Measurements from ENCODE around the gene SFTA2.
A peak's percentile ranks its signal among the peaks of the same experiment; 100 is the strongest.

SFTA2 gene

DNA sequence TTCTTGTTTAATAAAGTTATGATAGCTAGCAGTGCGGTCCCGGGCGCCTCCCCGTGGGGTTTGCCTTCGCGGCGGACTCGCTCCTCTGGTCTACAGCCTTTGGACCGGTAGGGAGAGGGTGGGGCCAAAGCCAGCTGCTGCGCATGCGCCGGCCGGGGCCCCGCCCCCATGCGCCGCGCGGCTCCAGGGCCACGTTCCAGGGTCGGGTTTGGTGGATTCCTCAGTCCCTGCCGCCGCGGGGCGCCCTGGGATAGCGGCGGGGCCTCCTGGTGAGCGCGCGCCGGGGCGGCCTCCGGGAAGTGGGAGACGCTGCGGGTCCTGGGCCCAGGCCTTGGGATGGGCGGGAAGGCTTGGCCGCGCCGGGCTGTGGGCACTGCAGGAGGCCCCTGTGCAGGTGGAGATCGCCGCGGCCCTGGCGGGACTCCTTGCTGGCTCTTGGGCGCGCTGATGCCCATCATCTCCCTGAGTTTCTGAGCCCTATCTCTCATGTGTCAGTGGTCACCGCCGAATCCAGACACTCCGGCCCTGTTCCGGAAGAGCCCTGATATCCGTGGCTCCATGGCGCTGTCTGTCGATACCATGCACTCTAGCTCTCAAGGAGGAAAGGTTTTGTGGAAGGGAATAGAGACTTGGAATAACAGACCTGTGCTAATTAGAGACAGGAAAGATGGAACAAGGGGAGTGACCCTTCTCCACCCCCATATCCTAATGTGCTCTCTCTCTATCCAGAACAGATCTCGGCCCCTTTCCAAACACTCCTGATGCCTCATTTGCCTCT, 17.7 kb downstream of the SFTA2 start, which contains the start of gene VARS2 (continued):
- no peak for TF ChIP-seq ZNF416 (tag by site-specific recombination; IDR thresholded peaks at IDR 0.05)
- no peak for TF ChIP-seq ZNF521 (tag by site-specific recombination; IDR thresholded peaks at IDR 0.05)
- TF ChIP-seq ZNF350 (tag by site-specific recombination; IDR thresholded peaks at IDR 0.05), result no peak
- TF ChIP-seq ZNF174 (tag by site-specific recombination; IDR thresholded peaks at IDR 0.05), result no peak
- peak; percentile 65; the same call in 1 of the 2 replicates for TF ChIP-seq ZNF596 (tag by site-specific recombination; IDR thresholded peaks at IDR 0.05)
- no peak for TF ChIP-seq ZFP37 (tag by site-specific recombination; IDR thresholded peaks at IDR 0.05)
- peak; percentile 88 for TF ChIP-seq ZXDB (tag by site-specific recombination; IDR thresholded peaks at IDR 0.05)
- 0 out of 2 replicates have a peak, but pooled peaks have one; percentile 14 for TF ChIP-seq ZNF677 (tag by site-specific recombination; IDR thresholded peaks at IDR 0.05)
- no peak for TF ChIP-seq ZBTB21 (tag by site-specific recombination; IDR thresholded peaks at IDR 0.05)
- TF ChIP-seq ZNF341 (tag by site-specific recombination; IDR thresholded peaks at IDR 0.05; ENCODE audit: low read depth), result no peak
- no peak for TF ChIP-seq ZNF16 (tag by site-specific recombination; IDR thresholded peaks at IDR 0.05; ENCODE audit: low read depth)

DNA sequence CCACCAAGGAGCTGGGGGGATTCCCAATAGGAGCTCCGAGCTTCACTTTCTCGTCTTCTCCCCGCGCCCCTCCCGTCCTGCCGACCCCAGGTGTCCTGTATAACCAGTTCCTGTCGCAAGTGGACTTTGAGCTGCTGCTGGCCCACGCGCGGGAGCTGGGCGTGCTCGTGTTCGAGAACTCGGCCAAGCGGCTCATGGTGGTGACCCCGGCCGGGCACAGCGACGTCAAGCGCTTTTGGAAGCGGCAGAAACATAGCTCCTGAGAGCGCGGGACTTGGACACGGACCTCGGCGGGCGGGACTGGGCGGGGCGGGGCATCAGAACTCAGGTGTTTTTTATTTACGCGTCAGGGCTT, 18.3 kb downstream of the SFTA2 start:
- no peak overlapping the region; the same call in 1 of the 2 replicates for H3K27ac ChIP-seq (ENCODE audit: extremely low read depth, low read depth, low read length)
- peaks cover 6% of the 10 kb centered on the region for H3K4me1 ChIP-seq (ENCODE audit: control insufficient read depth, insufficient read depth, low read length)
- peaks cover 24 to 79% of the 10 kb centered on the region in 2 experiments for H3K36me3 ChIP-seq (ENCODE audit: control insufficient read depth in 2 of 2, insufficient read depth in 1 of 2, low read length in 2 of 2)
- POLR2A ChIA-PET, result interaction anchor here (0.7 to 2.9 kb wide), 17 partner anchors 9 to 342 kb away, joined by 3 to 24 read pairs (median 3); partner anchors contain the start of genes ABCF1, DDR1, FLOT1 and IER3
- H3K4me3 ChIP-seq (ENCODE audit: low read depth, low read length), result no peak overlapping the region
- CTCF ChIA-PET, result interaction anchor here (0.6 to 9.9 kb wide), 22 partner anchors 11 to 316 kb away, joined by 3 to 206 read pairs (median 5); no protein-coding TSS in a partner anchor
- no peaks in the 10 kb centered on the region for H3K9me3 ChIP-seq (ENCODE audit: control insufficient read depth, insufficient read depth, low read depth, low read length)
- TF ChIP-seq ZNF132 (tag by site-specific recombination; IDR thresholded peaks at IDR 0.05; ENCODE audit: borderline replicate concordance), result no peak
- TF ChIP-seq ZFP3 (tag by site-specific recombination; IDR thresholded peaks at IDR 0.05; ENCODE audit: low read depth), result no peak
- TF ChIP-seq, protein P1, sequence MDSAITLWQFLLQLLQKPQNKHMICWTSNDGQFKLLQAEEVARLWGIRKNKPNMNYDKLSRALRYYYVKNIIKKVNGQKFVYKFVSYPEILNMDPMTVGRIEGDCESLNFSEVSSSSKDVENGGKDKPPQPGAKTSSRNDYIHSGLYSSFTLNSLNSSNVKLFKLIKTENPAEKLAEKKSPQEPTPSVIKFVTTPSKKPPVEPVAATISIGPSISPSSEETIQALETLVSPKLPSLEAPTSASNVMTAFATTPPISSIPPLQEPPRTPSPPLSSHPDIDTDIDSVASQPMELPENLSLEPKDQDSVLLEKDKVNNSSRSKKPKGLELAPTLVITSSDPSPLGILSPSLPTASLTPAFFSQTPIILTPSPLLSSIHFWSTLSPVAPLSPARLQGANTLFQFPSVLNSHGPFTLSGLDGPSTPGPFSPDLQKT (IDR thresholded peaks at IDR 0.05; ENCODE audit: borderline replicate concordance, low read depth, low read length), result no peak
- TF ChIP-seq, protein P2, sequence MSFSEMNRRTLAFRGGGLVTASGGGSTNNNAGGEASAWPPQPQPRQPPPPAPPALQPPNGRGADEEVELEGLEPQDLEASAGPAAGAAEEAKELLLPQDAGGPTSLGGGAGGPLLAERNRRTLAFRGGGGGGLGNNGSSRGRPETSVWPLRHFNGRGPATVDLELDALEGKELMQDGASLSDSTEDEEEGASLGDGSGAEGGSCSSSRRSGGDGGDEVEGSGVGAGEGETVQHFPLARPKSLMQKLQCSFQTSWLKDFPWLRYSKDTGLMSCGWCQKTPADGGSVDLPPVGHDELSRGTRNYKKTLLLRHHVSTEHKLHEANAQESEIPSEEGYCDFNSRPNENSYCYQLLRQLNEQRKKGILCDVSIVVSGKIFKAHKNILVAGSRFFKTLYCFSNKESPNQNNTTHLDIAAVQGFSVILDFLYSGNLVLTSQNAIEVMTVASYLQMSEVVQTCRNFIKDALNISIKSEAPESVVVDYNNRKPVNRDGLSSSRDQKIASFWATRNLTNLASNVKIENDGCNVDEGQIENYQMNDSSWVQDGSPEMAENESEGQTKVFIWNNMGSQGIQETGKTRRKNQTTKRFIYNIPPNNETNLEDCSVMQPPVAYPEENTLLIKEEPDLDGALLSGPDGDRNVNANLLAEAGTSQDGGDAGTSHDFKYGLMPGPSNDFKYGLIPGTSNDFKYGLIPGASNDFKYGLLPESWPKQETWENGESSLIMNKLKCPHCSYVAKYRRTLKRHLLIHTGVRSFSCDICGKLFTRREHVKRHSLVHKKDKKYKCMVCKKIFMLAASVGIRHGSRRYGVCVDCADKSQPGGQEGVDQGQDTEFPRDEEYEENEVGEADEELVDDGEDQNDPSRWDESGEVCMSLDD (tag by site-specific recombination; IDR thresholded peaks at IDR 0.05), result no peak
- TF ChIP-seq, protein P3, sequence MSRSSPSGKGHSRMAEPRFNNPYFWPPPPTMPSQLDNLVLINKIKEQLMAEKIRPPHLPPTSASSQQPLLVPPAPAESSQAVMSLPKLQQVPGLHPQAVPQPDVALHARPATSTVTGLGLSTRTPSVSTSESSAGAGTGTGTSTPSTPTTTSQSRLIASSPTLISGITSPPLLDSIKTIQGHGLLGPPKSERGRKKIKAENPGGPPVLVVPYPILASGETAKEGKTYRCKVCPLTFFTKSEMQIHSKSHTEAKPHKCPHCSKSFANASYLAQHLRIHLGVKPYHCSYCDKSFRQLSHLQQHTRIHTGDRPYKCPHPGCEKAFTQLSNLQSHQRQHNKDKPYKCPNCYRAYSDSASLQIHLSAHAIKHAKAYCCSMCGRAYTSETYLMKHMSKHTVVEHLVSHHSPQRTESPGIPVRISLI (tag by site-specific recombination; IDR thresholded peaks at IDR 0.05), result no peak
- TF ChIP-seq, protein P4, sequence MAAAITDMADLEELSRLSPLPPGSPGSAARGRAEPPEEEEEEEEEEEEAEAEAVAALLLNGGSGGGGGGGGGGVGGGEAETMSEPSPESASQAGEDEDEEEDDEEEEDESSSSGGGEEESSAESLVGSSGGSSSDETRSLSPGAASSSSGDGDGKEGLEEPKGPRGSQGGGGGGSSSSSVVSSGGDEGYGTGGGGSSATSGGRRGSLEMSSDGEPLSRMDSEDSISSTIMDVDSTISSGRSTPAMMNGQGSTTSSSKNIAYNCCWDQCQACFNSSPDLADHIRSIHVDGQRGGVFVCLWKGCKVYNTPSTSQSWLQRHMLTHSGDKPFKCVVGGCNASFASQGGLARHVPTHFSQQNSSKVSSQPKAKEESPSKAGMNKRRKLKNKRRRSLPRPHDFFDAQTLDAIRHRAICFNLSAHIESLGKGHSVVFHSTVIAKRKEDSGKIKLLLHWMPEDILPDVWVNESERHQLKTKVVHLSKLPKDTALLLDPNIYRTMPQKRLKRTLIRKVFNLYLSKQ (tag by site-specific recombination; IDR thresholded peaks at IDR 0.05; ENCODE audit: borderline replicate concordance), result no peak
- TF ChIP-seq ZNF707 (tag by site-specific recombination; IDR thresholded peaks at IDR 0.05), result no peak
- TF ChIP-seq, protein P5, sequence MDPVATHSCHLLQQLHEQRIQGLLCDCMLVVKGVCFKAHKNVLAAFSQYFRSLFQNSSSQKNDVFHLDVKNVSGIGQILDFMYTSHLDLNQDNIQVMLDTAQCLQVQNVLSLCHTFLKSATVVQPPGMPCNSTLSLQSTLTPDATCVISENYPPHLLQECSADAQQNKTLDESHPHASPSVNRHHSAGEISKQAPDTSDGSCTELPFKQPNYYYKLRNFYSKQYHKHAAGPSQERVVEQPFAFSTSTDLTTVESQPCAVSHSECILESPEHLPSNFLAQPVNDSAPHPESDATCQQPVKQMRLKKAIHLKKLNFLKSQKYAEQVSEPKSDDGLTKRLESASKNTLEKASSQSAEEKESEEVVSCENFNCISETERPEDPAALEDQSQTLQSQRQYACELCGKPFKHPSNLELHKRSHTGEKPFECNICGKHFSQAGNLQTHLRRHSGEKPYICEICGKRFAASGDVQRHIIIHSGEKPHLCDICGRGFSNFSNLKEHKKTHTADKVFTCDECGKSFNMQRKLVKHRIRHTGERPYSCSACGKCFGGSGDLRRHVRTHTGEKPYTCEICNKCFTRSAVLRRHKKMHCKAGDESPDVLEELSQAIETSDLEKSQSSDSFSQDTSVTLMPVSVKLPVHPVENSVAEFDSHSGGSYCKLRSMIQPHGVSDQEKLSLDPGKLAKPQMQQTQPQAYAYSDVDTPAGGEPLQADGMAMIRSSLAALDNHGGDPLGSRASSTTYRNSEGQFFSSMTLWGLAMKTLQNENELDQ (tag by site-specific recombination; IDR thresholded peaks at IDR 0.05; ENCODE audit: low read depth), result no peak
- no peak for TF ChIP-seq ZNF112 (tag by site-specific recombination; IDR thresholded peaks at IDR 0.05)
- TF ChIP-seq ZNF138 (tag by site-specific recombination; IDR thresholded peaks at IDR 0.05; ENCODE audit: borderline replicate concordance), result no peak
- TF ChIP-seq ZNF654 (tag by site-specific recombination; IDR thresholded peaks at IDR 0.05; ENCODE audit: low read depth), result no peak
- no peak for TF ChIP-seq ZNF169 (tag by site-specific recombination; IDR thresholded peaks at IDR 0.05)
- no peak for TF ChIP-seq ZSCAN16 (tag by site-specific recombination; IDR thresholded peaks at IDR 0.05)
- no peak for TF ChIP-seq RBAK (tag by site-specific recombination; IDR thresholded peaks at IDR 0.05)

Measured in HEK293 (cell line).